ENCODE results near the gene CTR9.

CTR9 gene

GRCh38 chr11:10742460-10743208 is 8.4 kb upstream of the CTR9 start:
- no peak for DNase-seq (ENCODE audit: low spot score)

GRCh38 chr11:10743354-10744000 is 7.6 kb upstream of the CTR9 start:
- no peak for DNase-seq (ENCODE audit: low spot score)

- no peak for DNase-seq (ENCODE audit: low spot score)
These were observed 6.8 kb upstream of the CTR9 start for GRCh38 chr11:10744206-10744605.

GRCh38 chr11:10746871-10747270 is 4.2 kb upstream of the CTR9 start:
- no peak for DNase-seq (ENCODE audit: low spot score)

GRCh38 chr11:10747733-10748132 is 3.3 kb upstream of the CTR9 start:
- DNase-seq (ENCODE audit: low spot score) = no peak

GRCh38 chr11:10749476-10749875 is 1.6 kb upstream of the CTR9 start:
- no peak for DNase-seq (ENCODE audit: low spot score)

GRCh38 chr11:10751581-10751940 is 515 bp downstream of the CTR9 start:
- peak; percentile 8 for DNase-seq (ENCODE audit: low spot score)

GRCh38 chr11:10752061-10752460 is 1.0 kb downstream of the CTR9 start:
- peak; percentile 13 for DNase-seq (ENCODE audit: low spot score)

- no peak for DNase-seq (ENCODE audit: low spot score)
These were observed 1.4 kb downstream of the CTR9 start for GRCh38 chr11:10752486-10752885.

- no peak for DNase-seq (ENCODE audit: low spot score)
These were observed 7.9 kb downstream of the CTR9 start for GRCh38 chr11:10758957-10759356.

GRCh38 chr11:10761085-10761698 is 10.1 kb downstream of the CTR9 start:
- DNase-seq (ENCODE audit: low spot score) = no peak

GRCh38 chr11:10762185-10762584 is 11.1 kb downstream of the CTR9 start:
- DNase-seq (ENCODE audit: low spot score) = no peak

GRCh38 chr11:10762913-10763421 is 11.9 kb downstream of the CTR9 start:
- DNase-seq (ENCODE audit: low spot score) = no peak

- DNase-seq (ENCODE audit: low spot score) = no peak
These were observed 12.7 kb downstream of the CTR9 start for GRCh38 chr11:10763766-10764165.

GRCh38 chr11:10764412-10764811 is 13.4 kb downstream of the CTR9 start:
- DNase-seq (ENCODE audit: low spot score) = no peak

GRCh38 chr11:10770626-10771254 is 19.7 kb downstream of the CTR9 start:
- peak; percentile 27 for DNase-seq (ENCODE audit: low spot score)

- DNase-seq (ENCODE audit: low spot score) = no peak
These were observed 20.4 kb downstream of the CTR9 start for GRCh38 chr11:10771457-10771856.

- no peak for DNase-seq (ENCODE audit: low spot score)
These were observed 23.8 kb downstream of the CTR9 start for GRCh38 chr11:10774811-10775210.

- no peak for DNase-seq (ENCODE audit: low spot score)
These were observed 26.3 kb downstream of the CTR9 start for GRCh38 chr11:10777393-10777793.

- DNase-seq (ENCODE audit: low spot score) = no peak
These were observed 26.8 kb downstream of the CTR9 start for GRCh38 chr11:10777806-10778205.

- DNase-seq (ENCODE audit: low spot score) = no peak
These were observed 27.3 kb downstream of the CTR9 start for GRCh38 chr11:10778217-10778970.

- no peak for DNase-seq (ENCODE audit: low spot score)
These were observed 28.0 kb downstream of the CTR9 start for GRCh38 chr11:10779086-10779485.
